Endometrium (tissue), 2 donors: ENCODE results near the gene AMN.

Source experiments
- FAIRE-seq: peaks from 2 replicates; lab custom pipeline; 2012; peaks lifted over from hg19 to GRCh38; lab: Jason Lieb, UNC
- donor health status: control.
- donor health status: control.

The AMN gene

GRCh38 chr14:102898776-102899515 lies 23.5 kb upstream of the AMN start:
- FAIRE-seq = no peak

- FAIRE-seq = no peak
These were observed 23.0 kb upstream of the AMN start for GRCh38 chr14:102899516-102899900.

- FAIRE-seq = no peak
These were observed 21.6 kb upstream of the AMN start for GRCh38 chr14:102900631-102901571.

- FAIRE-seq = no peak
These were observed 20.8 kb upstream of the AMN start for GRCh38 chr14:102901633-102902032.

- no peak for FAIRE-seq
These were observed 20.4 kb upstream of the AMN start for GRCh38 chr14:102902086-102902485.

GRCh38 chr14:102902523-102903247 lies 19.8 kb upstream of the AMN start:
- no peak for FAIRE-seq

- FAIRE-seq = no peak
These were observed 19.1 kb upstream of the AMN start for GRCh38 chr14:102903248-102903888.

GRCh38 chr14:102903889-102904512 lies 18.5 kb upstream of the AMN start:
- FAIRE-seq = no peak

GRCh38 chr14:102905116-102906108 lies 17.1 kb upstream of the AMN start:
- FAIRE-seq = no peak

GRCh38 chr14:102906616-102907302 lies 15.7 kb upstream of the AMN start:
- no peak for FAIRE-seq

GRCh38 chr14:102907303-102907844 lies 15.1 kb upstream of the AMN start:
- no peak for FAIRE-seq

GRCh38 chr14:102907980-102908730 lies 14.3 kb upstream of the AMN start:
- FAIRE-seq = no peak

- no peak for FAIRE-seq
These were observed 13.6 kb upstream of the AMN start for GRCh38 chr14:102908766-102909455.

GRCh38 chr14:102909462-102909861 lies 13.0 kb upstream of the AMN start:
- no peak for FAIRE-seq

GRCh38 chr14:102909911-102910310 lies 12.6 kb upstream of the AMN start:
- FAIRE-seq = no peak

- FAIRE-seq = no peak
These were observed 12.0 kb upstream of the AMN start for GRCh38 chr14:102910442-102910841.

GRCh38 chr14:102911541-102911951 lies 10.9 kb upstream of the AMN start:
- FAIRE-seq = no peak
